Lung (tissue), 12 donors: ENCODE measurements around the gene LMO2. TPM values are rescaled to one million over a fixed set of nuclear protein-coding genes. Genes with fewer than 3 reads are reported as not detected.

ENCODE experiments used
- ATAC-seq: fragments of 200-7000 bp; cut with Tn5 transposase; one replicate; pipeline ENCODE4 v1.9.1; 2020; ENCODE audit warnings: moderate number of reproducible peaks; ENCODE audit not compliant: insufficient read depth, low FRiP score
- DNase-seq, 3 donors: peaks; one replicate each; pipeline ENCODE4 v3.0.0-alpha.2; 2013 to 2017
- H3K27ac ChIP-seq, 2 donors: one replicate each; pipeline ENCODE4 v1.5.1; 2013; ENCODE audit warnings: mild to moderate bottlenecking in 2 of 2, moderate library complexity in 2 of 2, control low read depth in 1 of 2, inconsistent platforms in 1 of 2, low read depth in 1 of 2, low read length in 1 of 2
- H3K27me3 ChIP-seq, 3 donors: one replicate each; pipeline ENCODE4 v1.5.1; 2013; ENCODE audit warnings: low read length in 2 of 3; ENCODE audit not compliant: control insufficient read depth in 3 of 3, insufficient read depth in 3 of 3
- H3K36me3 ChIP-seq, 4 donors: one replicate each; pipeline ENCODE4 v1.5.1; 2013; ENCODE audit warnings: low read length in 4 of 4, mild to moderate bottlenecking in 1 of 4, moderate library complexity in 1 of 4; ENCODE audit not compliant: control insufficient read depth in 4 of 4, insufficient read depth in 4 of 4
- H3K4me1 ChIP-seq, 5 donors: one replicate each; pipeline ENCODE4 v1.5.1; 2013; ENCODE audit warnings: low read length in 5 of 5, mild to moderate bottlenecking in 2 of 5, moderate library complexity in 1 of 5; ENCODE audit not compliant: control insufficient read depth in 5 of 5, insufficient read depth in 5 of 5
- H3K4me3 ChIP-seq: one replicate; pipeline ENCODE4 v1.5.1; 2013; ENCODE audit warnings: mild to moderate bottlenecking, control low read depth, moderate library complexity
- H3K9ac ChIP-seq, 2 donors: one replicate each; pipeline ENCODE4 v1.5.1; 2013; ENCODE audit warnings: low read length in 2 of 2, control low read depth in 1 of 2; ENCODE audit not compliant: insufficient read depth in 1 of 2
- H3K9me3 ChIP-seq, 4 donors: one replicate each; pipeline ENCODE4 v1.5.1; 2013; ENCODE audit warnings: low read length in 3 of 4, mild to moderate bottlenecking in 1 of 4, moderate library complexity in 1 of 4; ENCODE audit not compliant: control insufficient read depth in 4 of 4, insufficient read depth in 3 of 4
- CTCF ChIP-seq: IDR thresholded peaks from 2 replicates; pipeline ENCODE4 v1.5.1; 2012; ENCODE audit warnings: mild to moderate bottlenecking; ENCODE audit errors: control extremely low read depth, extremely low read depth
- WGBS, 2 donors: extraction: QIAGEN DNeasy Blood & Tissue Kit; methylation state at CpG; one replicate each; pipeline ENCODE4 v1.1.7; 2013; 5-methylcytosine and 5-hydroxymethylcytosine counted together
- polyA plus RNA-seq, 2 donors: library from polyadenylated mRNA; stranded (reverse); fragments of 200-250 nt; gene quantifications; one replicate each; pipeline ENCODE4 v1.2.1, GENCODE V29; 2013
- total RNA-seq, 2 donors: library from RNA; depleted of rRNA in 1 of 2; stranded (reverse); fragments of >200 nt in 1 of 2; gene quantifications; one replicate each; pipeline ENCODE4 v1.2.1, GENCODE V29; 2014 to 2021
- donor health status: control.
- donor health status: control.
- donor health status: Bipolar disorder and iron deficiency.
- donor health status: healthy.
- donor health status: DM: yes; HTN: yes; CAD: no.

The LMO2 gene
- total and polyA plus RNA-seq, 4 donors = 26.6 to 41.3 (median 32.4) TPM

GRCh38 chr11:33893711-33894397 lies 2.0 kb upstream of the LMO2 start:
- Histone ChIP-seq H3K9me3 (no peaks in the 10 kb centered on the region), H3K4me1 (peaks cover 0 to 7% (median 2%) of the 10 kb centered on the region in 5 donors), H3K9ac (no peak overlapping the region), H3K36me3 (no peaks in the 10 kb centered on the region), H3K27ac (peak overlapping the region in 1 of 2 donors; percentile 69), H3K4me3 (no peak overlapping the region), H3K27me3 (no peaks in the 10 kb centered on the region)
- ATAC-seq = peak; percentile 28
- TF ChIP-seq CTCF = no peak
- WGBS, 2 donors = 21 to 50% methylated on average over 14 of the region's 14 CpGs
- no peak for DNase-seq

GRCh38 chr11:33892906-33893594 lies 1.2 kb upstream of the LMO2 start:
- H3K4me3 ChIP-seq = no peak overlapping the region
- 42 to 66% methylated on average over 11 of the region's 11 CpGs for WGBS, 2 donors
- no peak overlapping the region for H3K27ac ChIP-seq
- no peaks in the 10 kb centered on the region for H3K9me3 ChIP-seq
- ATAC-seq (no peak), DNase-seq (no peak)
- peaks cover 0 to 6% (median 0%) of the 10 kb centered on the region in 5 donors for H3K4me1 ChIP-seq
- H3K9ac ChIP-seq = no peak overlapping the region
- H3K36me3 ChIP-seq = no peaks in the 10 kb centered on the region
- no peak for TF ChIP-seq CTCF
- H3K27me3 ChIP-seq = no peaks in the 10 kb centered on the region

GRCh38 chr11:33889821-33890378 lies 2.0 kb downstream of the LMO2 start:
- ATAC-seq (no peak), DNase-seq (no peak)
- WGBS, 2 donors = 88 to 95% methylated on average over 3 of the region's 3 CpGs
- no peaks in the 10 kb centered on the region for H3K27me3 ChIP-seq
- H3K27ac ChIP-seq = no peak overlapping the region
- H3K9me3 ChIP-seq = no peaks in the 10 kb centered on the region
- H3K4me1 ChIP-seq = peaks cover 0 to 6% (median 0%) of the 10 kb centered on the region in 5 donors
- no peaks in the 10 kb centered on the region for H3K36me3 ChIP-seq
- TF ChIP-seq CTCF = no peak
- no peak overlapping the region for H3K4me3 ChIP-seq
- no peak overlapping the region for H3K9ac ChIP-seq
